SKM-1 treated with dmso at 0.1 percent for 144 hours (cell line): Measurements from ENCODE around the gene MAP7.
"Not testable (repeated sequence)": the region's sequence is repeated elsewhere in the genome, so short reads cannot be mapped to it uniquely, and the experiment has no call there.

Experiments
- DNase-seq: peaks from one replicate; lab custom pipeline; 2025; ENCODE audit not compliant: unreplicated experiment; lab: John Stamatoyannopoulos, UW

The MAP7 gene

DNA sequence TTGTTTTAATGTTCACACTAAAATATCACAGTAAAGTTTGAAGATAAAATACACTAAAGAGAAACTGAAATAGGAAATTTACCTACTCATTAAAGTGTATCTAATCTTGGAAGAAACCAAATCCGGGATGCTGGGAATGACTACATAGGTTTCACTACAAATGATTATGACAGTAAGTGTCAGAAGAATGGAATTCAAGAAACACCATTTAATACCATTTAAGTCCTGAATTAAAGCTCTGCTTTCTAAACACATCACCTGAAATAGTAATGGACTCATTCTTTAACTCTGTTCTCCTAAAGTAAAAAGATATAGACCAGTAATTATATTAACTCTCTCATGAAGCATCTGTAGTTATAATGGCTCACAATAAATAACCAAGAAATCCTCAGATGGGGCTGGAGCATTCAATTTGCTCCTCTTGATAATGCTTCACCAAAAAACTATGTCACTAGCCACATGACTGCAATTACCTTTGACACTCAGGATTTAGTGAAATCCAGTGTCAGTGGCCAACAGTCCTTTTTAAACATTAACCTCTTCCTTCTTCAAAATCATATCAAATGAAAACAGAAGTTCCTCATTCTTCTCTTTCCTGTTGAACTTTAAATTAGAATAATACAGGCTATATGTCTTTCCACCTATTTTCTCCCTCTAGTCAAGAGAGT, 41.4 kb downstream of the MAP7 start:
- no peak for DNase-seq

DNA sequence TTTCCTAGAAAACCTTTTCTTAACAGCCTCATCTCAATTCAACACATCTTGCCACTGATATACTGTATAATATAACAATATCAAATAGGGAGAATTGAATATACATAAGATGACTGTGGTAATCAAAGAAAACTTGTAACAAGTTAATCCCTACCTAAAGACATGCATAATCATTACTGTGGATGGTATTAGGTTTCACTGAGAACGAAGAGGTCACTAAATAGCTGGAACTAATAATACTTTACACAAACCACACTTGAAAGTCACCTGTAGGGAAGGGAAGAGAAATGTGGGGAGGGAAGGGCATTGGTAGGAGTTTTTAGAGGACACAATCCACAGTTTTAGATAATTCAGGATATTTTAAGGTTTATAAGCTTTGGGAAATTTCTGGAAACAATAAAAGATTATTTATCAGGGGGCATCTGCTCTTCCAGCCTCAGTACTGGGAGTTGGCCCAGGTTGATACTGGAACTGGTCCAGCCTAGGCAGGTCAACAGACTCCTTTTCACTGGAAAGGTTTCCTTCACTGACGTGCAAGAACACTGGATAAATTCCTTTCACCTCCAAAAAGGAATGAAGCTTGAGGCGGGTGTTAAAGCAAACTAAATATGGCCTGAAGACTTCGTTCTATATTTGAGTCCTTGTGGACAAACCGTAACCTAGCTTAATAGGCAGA, 44.0 kb downstream of the MAP7 start:
- no peak for DNase-seq

DNA sequence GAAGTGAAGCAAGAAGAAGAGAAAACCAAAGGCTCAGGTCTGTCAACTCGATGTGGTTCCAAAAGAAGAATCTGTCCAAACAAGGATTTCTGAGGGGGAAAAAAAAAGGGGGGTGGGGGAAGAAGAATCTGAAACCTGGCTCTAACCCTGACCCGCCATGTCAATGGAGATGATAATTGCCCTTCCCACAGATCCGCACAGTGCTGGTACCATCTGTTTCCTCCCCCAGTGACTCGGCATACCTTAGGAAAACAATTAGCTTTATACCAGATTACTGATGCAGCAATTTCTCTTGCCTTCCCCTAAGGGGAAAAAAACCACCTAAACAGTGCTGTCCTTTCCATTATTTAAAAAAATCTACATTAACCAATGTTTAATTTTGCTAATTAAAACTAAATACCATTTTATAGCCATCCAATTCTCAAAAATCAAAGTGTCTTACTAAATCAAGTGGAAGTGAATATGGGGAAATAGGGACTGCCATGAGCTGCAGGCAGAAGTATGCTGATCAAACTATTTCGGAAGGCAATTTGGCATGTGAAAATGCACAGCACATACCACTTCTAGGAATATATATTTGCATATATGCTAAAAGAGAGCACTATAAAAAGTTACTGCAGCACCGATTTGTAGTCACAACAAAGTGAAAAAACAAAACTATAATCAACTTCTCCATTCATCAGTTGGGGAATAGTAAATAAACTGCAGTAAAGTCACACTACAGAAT, 46.8 kb downstream of the MAP7 start:
- DNase-seq: no peak

- DNase-seq: no peak
These were observed 47.4 kb downstream of the MAP7 start for GRCh38 chr6:136502786-136503185.

GRCh38 chr6:136501514-136501913, 48.7 kb downstream of the MAP7 start:
- no peak for DNase-seq

GRCh38 chr6:136501096-136501495, 49.1 kb downstream of the MAP7 start:
- DNase-seq: no peak

DNA sequence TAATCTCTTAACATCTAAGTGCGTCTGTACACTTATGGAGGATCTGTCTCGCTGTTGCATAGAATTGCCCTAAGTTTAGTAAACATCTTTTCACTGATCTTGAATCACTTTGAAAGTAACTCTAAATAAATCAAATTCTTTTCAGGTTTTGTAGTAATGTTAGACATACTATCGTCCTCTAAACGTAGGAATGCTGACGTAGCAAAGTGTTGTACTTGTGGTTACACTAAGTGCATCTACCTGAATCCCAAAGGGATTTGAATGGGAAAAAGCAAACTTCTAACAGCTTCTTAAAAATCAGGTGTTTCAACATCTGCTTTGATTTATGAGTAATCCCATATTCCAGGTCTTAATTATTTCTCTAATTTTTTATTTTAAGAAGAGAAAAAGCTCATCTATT, 49.8 kb downstream of the MAP7 start:
- no peak for DNase-seq

GRCh38 chr6:136499370-136499769, 50.9 kb downstream of the MAP7 start:
- DNase-seq: no peak

DNA sequence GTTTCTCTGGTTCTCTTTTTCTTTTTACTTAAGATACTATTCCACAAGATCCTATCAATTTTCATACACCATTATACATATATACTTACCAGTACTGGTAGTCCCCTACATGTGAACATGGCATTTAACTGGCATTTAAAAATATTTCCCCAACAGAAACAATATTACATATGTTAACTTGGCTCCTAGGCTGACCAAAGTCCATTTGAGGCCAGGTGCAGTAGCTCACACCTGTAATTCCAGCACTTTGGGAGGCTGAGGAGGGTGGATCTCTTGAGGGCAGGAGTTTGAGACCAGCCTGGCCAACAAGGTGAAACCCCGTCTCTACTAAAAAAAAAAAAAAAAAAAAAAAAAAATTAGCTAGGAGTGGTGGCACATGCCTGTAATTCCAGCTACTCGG, 53.8 kb downstream of the MAP7 start:
- not testable (repeated sequence) for DNase-seq

- DNase-seq: no peak
These were observed 55.5 kb downstream of the MAP7 start for GRCh38 chr6:136494710-136495109.

DNA sequence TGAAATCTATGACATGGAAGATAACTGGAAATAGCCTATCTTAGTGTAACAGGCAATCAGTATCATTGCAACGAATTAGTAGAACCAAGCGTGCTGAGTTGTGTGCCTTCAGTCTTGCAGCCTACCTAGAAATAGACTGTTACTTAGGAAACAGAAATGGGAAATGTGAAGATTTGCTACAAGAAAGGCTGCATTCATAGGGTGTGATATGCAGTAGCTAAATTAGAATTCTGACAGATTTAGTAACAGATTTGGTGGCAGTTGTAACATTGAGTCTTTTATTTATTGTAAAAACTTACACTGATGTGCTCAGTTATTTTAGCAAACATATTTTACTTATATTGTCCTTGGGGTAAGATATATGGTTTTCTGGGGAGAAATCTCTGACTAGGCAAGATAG, 56.2 kb downstream of the MAP7 start:
- no peak for DNase-seq

GRCh38 chr6:136492409-136492808, 57.8 kb downstream of the MAP7 start:
- DNase-seq: no peak

DNA sequence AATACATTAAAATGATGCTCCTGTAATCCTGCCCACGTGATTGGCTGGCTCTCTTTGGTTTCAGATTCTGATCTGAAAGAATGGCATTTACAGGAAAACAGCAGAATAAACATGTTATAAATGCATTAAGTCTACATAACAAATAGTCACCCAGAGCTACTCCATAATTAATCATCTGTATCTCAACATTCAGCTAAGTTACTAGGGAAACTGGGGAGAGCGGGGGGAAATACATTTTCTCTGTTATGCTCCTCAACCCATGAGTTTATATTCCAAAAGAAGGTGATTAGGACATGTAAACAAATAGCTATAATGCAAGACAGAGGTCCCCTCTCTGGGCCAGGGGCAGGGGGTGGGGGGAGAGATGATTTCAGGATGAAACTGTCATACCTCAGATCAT, 58.5 kb downstream of the MAP7 start:
- DNase-seq: no peak

DNA sequence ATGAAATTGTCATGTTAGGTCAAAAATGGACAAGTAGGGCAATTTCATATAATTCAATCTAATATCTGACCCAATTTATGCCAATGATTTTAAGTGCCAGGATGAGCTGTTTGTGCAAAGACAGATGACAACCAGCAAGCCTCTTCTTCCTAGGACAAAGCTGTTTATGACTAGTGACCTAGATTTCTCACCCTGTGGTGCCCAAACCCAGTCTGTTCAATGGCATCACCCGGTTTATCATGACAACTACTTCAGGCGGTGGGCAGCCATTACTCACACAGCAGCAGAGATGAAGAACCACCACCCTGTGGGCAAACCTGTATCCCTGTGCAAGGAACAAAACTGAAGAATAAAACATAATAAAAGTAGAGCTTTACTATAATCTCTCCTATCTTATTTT, 59.0 kb downstream of the MAP7 start:
- DNase-seq: no peak

DNA sequence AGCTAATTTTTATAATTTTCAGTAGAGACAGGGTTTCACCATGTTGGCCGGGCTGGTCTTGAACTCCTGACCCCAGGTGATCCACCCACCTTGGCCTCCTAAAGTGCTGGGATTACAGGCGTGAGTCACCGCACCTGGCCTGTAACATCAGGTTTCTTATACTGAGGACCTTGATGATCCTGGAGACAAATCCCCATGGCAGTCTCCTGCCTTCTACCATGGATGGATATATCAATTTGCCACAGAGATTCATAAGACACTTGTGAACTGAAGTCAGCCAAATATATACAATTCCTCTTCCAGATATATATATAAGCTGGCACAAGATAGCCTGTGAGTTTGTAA, 60.6 kb downstream of the MAP7 start:
- DNase-seq: not testable (repeated sequence)

DNA sequence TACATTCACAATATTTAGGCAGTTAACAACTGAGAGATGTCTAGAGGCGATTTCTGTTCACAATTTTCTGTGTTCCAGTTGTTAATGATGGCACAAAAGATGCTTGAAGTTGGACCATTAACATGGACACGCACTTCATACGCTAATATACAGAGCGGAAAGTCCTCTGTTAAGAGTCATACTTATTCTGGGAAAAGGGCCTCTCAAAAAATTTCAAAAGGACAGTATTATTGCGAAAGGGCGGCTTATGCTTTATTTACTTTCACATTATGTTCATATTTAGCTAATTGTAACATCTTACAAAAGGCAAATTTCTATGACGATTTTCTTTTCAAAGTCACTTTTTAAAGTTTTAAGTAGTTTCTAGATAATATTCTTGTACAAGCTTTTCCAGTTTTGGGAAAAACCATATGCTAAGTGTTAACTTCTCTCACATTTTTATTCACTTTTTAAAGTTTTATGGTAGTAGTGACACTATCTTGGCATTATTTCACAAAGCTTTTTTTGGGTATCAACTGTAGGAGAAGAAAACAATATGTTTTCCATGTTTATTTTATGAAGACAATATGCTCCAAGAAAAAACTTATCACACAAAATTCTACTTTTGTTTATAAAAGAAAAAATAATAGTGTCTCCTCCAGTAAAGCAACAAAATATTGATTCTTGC, 62.3 kb downstream of the MAP7 start:
- no peak for DNase-seq

DNA sequence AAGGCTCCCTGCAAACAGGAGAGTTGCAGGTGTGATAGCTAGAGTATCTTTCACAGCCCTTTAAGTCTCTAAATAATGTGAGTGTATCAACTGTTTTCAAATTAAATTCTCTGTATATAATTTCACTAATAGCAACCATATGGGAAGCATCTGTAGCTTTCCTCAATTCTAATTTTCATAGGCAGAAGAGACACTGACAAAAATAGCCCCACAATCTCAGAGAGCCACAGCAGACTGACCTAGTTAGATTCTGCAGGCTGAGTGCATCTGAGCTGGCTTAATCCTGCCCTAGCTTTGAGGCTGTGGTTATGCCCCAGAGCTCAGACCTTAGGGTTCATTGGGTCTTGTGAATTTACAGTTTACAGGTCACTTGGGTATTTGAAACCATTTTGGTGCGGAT, 63.9 kb downstream of the MAP7 start:
- no peak for DNase-seq

GRCh38 chr6:136483906-136484305, 66.3 kb downstream of the MAP7 start:
- DNase-seq: no peak

DNA sequence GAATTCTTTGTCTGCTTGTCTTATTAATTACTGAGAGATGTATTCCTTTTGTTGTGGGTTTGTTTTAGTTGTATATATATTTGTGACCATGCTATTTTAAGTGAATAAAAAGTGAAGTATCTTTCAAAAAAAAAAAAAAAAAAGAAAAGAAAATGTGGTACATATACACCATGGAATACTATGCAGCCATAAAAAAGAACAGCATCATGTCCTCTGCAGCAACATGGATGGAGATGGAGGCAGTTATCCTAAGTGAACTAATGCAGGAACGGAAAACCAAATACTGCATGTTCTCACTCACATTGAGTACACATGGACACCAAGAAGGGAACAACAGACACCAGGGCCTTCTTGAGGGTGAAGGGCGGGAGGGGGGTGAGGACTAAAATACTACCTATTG, 67.2 kb downstream of the MAP7 start:
- DNase-seq: not testable (repeated sequence)

- no peak for DNase-seq
These were observed 72.7 kb downstream of the MAP7 start for GRCh38 chr6:136477548-136477947.

DNA sequence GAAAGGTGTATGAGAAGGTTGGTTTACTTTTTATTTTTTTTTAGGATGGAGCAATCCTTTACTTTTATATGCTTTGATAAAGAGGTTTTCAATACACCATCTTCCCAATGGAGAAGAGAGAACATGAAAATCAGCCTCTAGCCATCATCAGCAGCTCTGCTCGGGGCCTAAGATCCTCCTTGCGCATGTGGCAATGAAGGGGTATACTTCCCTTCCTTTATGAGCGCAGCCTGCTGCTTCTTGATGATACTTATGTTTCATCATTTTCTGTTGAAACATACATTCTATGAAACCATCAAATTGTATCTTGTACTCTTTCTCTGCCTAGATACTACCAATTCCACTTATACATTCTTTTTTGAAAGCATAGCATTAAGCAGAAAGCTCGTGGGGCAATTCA, 74.5 kb downstream of the MAP7 start:
- no peak for DNase-seq

GRCh38 chr6:136474241-136474640, 76.0 kb downstream of the MAP7 start:
- no peak for DNase-seq
